ENCODE data around the gene TUBB1.
"Not testable (repeated sequence)": the region's sequence is repeated elsewhere in the genome, so short reads cannot be mapped to it uniquely, and the experiment has no call there.

TUBB1 gene

GRCh38 chr20:58982406-58983114 is 36.7 kb upstream of the TUBB1 start:
- DNase-seq, result no peak
- Histone ChIP-seq H3K36me3 (replicated peaks) (peaks cover 8% of the 10 kb centered on the region), H3K4me3 (ENCODE audit: low read depth, low read length) (no peak overlapping the region), H3K27ac (no peak overlapping the region), H3K27me3 (replicated peaks) (no peaks in the 10 kb centered on the region)
- no peak for TF ChIP-seq CTCF (IDR thresholded peaks at IDR 0.05; ENCODE audit: low read depth, low read length, missing control alignments)
- in situ Hi-C loops (cut with HindIII; ENCODE audit: low pct_ligation_motif_present, low sequenced_read_pairs), result no loop called here

GRCh38 chr20:58983115-58983468 is 36.1 kb upstream of the TUBB1 start:
- H3K27ac ChIP-seq; H3K27me3 ChIP-seq (replicated peaks); H3K4me3 ChIP-seq (ENCODE audit: low read depth, low read length); DNase-seq; in situ Hi-C loops (cut with HindIII; ENCODE audit: low pct_ligation_motif_present, low sequenced_read_pairs): not testable (repeated sequence)
- H3K36me3 ChIP-seq (replicated peaks), result peaks cover 14% of the 10 kb centered on the region

DNA sequence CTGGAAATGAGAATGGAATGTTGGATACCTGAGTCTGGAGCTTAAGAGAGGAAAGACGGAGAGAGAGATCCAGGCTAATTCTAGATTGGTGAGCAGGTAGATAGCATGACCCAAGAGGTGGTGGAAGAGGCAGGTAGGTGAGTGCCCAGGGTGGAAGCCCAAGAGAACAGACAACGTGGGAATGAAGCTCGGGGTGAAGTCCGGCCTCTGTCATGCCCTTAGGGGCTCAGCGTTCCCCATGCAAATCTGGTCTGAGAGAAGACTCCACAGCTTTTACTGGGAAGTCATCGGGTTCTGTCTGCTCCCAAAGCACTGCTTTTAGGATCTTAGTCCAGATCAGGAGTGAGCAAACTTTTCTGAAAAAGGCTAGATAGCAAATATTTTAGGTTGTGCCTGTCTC is 34.5 kb upstream of the TUBB1 start:
- H3K4me3 ChIP-seq (ENCODE audit: low read depth, low read length), result no peak overlapping the region
- in situ Hi-C loops (cut with HindIII; ENCODE audit: low pct_ligation_motif_present, low sequenced_read_pairs), result no loop called here
- H3K27ac ChIP-seq, result no peak overlapping the region
- DNase-seq, result no peak
- no peaks in the 10 kb centered on the region for H3K27me3 ChIP-seq (replicated peaks)
- no peak for TF ChIP-seq CTCF (IDR thresholded peaks at IDR 0.05; ENCODE audit: low read depth, low read length, missing control alignments)
- peaks cover 28% of the 10 kb centered on the region for H3K36me3 ChIP-seq (replicated peaks)

DNA sequence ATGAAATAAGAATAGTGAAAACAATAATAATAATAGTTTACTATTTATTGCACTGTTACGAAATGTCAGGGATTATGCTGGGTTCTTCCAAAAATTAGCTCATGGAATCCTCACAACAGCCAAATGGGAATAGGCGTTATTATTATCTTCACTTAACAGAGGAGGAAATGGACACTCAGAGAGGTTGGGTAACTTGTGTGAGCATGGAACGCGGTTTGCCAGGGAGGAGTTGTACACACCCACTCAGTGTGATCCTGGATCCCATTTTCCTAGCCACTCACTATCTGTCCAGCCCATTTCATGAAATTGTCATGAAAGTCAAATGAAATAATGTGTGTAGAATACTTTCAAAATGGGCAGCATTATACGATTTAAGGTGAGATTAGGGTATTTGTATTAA is 33.6 kb upstream of the TUBB1 start:
- no peak for DNase-seq
- H3K27me3 ChIP-seq (replicated peaks), result no peaks in the 10 kb centered on the region
- no peak for TF ChIP-seq CTCF (IDR thresholded peaks at IDR 0.05; ENCODE audit: low read depth, low read length, missing control alignments)
- no peak overlapping the region for H3K27ac ChIP-seq
- peaks cover 38% of the 10 kb centered on the region for H3K36me3 ChIP-seq (replicated peaks)
- no peak overlapping the region for H3K4me3 ChIP-seq (ENCODE audit: low read depth, low read length)
- in situ Hi-C loops (cut with HindIII; ENCODE audit: low pct_ligation_motif_present, low sequenced_read_pairs), result no loop called here

DNA sequence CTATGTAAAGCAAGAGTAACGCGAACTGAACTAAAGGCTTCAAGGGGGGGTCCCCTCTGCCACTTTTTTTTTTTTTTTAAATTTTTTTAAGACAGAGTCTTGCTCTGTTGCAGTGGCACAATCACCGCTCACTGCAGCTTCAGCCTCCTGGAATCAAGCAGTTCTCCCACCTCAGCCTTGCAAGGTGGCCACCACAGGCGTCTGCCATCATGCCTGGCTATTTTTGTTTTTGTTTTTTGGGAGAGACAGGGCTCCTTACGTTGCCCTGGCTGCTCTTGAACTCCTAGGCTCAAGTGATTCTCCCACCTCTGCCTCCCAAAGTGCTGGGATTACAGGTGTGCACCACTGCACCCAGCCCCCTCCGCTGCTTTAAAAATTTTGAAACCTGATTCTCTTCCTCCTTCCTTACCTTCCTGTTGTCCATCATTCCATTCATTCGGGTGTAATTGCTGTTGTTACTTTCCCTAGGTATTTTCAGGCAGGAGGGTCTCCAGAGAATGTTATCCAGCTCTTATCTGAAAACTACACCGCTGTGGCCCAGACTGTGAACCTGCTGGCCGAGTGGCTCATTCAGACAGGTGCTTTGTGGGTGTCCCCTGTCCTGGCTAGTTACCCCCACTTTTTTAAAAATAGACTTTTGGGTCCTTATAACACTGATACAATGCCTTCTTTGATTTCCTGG is 32.8 kb upstream of the TUBB1 start:
- in situ Hi-C loops (cut with HindIII; ENCODE audit: low pct_ligation_motif_present, low sequenced_read_pairs), result no loop called here
- peaks cover 46% of the 10 kb centered on the region for H3K36me3 ChIP-seq (replicated peaks)
- no peak for TF ChIP-seq CTCF (IDR thresholded peaks at IDR 0.05; ENCODE audit: low read depth, low read length, missing control alignments)
- H3K4me3 ChIP-seq (ENCODE audit: low read depth, low read length), result no peak overlapping the region
- no peak overlapping the region for H3K27ac ChIP-seq
- no peak for DNase-seq
- no peaks in the 10 kb centered on the region for H3K27me3 ChIP-seq (replicated peaks)

DNA sequence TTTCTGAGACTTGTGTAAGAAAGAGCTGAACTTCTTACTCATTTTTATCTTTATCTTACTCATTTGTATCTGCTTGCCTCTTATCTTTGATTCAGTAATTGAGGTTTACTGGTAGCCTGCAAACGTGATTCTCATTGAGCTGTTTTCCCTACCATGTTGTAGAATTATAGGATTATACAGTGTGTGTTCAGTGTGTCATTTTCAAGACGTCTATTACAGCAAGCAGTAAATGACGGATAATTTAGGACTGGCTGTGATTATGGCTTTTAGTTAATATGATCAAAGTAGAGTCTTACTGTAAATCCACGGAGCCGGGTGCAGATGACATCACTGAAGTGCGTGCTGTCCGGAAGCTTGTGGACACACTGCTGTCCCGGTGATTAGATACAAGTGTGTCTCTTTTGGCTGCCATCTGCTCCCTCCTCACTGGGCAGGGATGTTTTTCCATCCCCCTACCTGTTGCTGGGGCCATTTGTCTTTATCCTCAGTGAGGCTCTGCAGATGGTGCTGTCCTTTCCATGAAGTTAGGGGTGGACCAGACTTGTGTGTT is 32.2 kb upstream of the TUBB1 start:
- no peak overlapping the region for H3K27ac ChIP-seq
- in situ Hi-C loops (cut with HindIII; ENCODE audit: low pct_ligation_motif_present, low sequenced_read_pairs), result no loop called here
- no peak overlapping the region for H3K4me3 ChIP-seq (ENCODE audit: low read depth, low read length)
- H3K27me3 ChIP-seq (replicated peaks), result no peaks in the 10 kb centered on the region
- no peak for TF ChIP-seq CTCF (IDR thresholded peaks at IDR 0.05; ENCODE audit: low read depth, low read length, missing control alignments)
- peaks cover 52% of the 10 kb centered on the region for H3K36me3 ChIP-seq (replicated peaks)
- no peak for DNase-seq
